T-helper 1 cell treated with Interleukin-12 subunit alpha and Interleukin-12 subunit beta and Interleukin-4 antibody, amounts not matched to agents 30 ng/mL and 1 ng/mL, for 36 hours (primary cell): ENCODE measurements around the gene PLEKHJ1. TPM values are rescaled to one million over a fixed set of nuclear protein-coding genes. Genes with fewer than 3 reads are reported as not detected.

ENCODE experiments used
- intact Hi-C: fragments of 100-400 bp; cut with micrococcal nuclease; formaldehyde crosslinking; loops from one replicate; pipeline ENCODE4 v1.15.1; 2024
- total RNA-seq: library from RNA; stranded (reverse); gene quantifications from 2 replicates; pipeline ENCODE4 v1.2.3, GENCODE V29; 2022

PLEKHJ1 gene
- total RNA-seq, 1 donor from 2014 or later = 65.7 TPM

DNA sequence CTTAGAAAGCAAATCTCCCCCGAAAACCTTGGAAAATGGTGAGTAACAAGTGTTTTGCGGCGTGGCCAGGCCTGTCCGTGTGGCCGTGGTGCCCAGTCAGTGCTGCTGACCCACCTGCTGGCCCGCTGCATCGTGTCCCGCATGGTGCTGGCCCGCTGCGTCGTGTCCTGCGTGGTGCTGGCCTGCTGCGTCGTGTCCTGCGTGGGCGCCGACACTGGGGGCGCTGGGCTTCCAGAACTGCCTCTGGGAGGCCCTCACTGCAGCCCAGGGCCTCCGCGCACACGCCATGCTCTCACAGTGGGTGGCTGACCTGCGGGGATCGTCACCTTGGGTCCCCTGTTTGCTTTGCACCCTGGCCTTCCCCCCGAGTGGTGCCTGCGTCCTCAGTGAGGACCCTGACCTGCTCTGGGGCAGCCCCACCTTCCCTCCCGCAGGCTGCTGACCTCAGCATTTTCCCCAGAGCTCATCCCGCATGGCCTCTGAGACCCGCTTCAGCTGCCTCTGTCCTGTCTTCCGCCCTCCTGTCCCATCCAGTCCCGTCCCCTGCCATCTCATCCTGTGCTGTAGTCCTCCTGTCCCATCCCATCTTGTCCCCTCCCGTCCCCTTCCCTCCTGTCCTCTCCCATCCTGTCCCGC is 10.6 kb downstream of the PLEKHJ1 start:
- intact Hi-C loops = no loop called here

DNA sequence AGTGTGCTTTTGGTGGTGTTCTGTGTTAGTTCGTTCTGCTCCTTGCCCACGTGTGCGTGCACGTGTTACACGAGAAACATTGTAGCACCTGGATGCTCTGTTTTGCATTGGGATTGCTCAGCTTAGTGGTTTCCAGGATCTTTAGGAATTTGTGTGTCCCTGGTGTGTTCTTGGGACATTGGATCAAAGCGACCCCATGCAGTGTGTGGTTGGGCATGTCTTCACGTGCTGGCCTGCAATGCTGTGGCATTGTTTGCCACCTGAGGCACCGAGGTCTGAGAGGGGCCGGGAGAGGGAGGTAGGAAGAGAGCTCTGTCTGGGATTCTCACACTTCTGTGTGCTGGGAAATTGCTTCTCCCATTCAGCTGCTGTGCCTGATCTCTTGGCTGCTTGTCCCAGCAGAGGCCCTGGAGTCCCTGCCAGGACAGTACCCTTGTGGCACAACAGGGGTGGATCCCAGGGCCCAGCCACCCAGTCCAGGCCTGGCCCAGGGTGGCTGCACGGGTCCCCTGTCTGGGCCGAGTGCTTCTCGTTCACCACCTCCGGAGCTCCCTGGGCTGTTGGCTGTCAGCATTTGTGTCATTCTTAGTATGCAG is 11.3 kb downstream of the PLEKHJ1 start:
- intact Hi-C loops = no loop called here

DNA sequence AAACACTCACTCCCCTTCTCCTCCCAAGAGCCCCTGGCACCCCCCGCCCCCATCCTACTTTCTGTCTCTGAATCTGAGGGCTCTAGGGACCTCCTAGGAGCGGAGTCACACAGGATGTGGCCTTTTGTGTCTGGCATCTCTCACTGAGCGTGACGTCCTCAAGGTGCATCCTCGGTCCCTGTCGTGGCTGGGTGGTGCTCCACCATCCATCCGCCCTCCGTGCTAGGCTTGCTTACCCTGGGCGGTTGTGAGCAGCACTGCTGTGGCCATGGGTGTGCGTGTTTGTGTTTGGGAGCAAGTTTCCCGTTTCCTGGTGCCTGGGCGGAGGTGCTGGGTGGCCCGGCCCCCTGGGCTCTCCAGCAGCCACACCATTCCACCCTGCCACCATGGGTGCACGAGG is 12.2 kb downstream of the PLEKHJ1 start:
- intact Hi-C loops = no loop called here

DNA sequence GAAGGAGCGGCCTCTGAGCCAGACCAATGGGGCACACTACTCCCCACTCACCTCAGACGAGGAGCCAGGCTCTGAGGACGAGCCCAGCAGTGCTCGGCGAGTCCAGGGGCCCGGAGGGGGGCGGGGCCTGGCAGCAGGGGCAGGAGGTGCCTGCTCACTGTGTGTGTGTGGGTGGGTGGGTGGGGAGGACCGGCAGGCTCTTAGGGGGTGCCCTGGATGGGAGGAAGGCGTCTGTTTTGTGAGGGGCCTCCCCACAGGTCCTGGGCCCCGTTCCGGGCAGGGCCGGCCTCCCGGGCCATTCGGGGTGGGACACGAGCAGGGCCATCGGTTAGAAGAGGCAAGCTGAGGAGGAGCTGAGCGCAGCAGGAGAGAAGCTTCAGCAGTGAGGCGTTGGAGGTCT is 12.7 kb downstream of the PLEKHJ1 start:
- intact Hi-C loops = no loop called here

DNA sequence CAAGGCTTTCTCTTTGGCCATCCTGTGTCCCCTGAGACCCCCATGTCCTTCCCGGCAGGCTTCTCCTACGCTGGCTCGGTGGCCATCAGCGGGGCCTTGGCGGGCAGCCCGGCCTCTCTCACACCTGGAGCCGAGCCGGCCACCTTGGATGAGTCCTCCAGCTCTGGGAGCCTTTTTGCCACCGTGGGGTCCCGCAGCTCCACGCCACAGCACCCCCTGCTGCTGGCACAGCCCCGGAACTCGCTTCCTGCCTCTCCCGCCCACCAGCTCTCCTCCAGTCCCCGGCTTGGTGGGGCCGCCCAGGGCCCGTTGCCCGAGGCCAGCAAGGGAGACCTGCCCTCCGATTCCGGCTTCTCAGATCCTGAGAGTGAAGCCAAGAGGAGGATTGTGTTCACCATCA is 14.2 kb downstream of the PLEKHJ1 start:
- intact Hi-C loops = no loop called here

DNA sequence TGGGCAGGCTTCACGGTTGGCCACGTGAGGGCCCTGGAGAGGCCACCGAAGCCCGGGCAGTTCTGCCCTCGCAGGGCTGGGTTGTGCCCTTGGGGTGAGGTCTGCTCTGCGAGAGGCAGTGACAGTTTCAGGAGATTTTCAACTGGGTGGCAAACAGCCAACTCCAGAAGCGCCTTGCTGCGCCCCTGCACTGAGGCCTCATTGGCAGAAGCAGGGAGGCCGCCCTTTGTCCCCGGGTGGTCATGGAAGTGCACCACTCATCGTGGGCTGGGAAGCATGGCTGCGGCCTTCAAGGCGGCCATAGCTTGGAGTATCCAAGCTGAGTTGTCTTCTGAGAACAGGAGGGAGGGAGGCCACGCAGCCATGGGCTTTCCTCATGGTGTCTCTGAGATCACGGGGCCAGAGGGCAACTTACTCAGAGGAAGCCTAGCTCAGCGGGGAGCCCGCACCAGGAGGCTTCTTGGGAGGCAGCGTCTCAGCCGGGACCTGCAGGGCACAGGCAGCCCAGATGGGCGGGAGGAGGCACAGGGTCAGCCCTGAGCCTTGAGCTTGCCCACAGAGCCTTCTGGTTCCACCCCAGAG is 14.8 kb downstream of the PLEKHJ1 start:
- intact Hi-C loops = no loop called here

DNA sequence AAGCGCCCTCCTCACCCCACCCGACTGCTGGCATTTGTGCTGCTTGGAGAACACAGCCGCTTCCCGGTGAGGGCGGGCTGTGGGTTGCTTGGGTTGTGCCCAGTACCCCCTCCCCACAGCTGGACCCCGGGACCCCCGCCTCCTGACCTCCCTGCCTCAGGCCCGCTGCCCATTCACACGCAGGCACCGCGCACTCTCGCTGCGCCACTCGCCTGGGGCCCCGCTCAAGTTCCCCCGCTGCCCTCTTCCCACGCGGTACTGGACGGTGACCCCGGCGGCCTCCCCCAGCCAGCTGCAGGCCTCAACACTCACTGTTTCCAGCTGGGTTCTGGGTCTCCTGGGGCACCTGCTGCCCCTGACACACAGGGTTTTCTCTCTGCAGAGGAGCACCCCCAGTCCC is 16.4 kb downstream of the PLEKHJ1 start:
- intact Hi-C loops = no loop called here

DNA sequence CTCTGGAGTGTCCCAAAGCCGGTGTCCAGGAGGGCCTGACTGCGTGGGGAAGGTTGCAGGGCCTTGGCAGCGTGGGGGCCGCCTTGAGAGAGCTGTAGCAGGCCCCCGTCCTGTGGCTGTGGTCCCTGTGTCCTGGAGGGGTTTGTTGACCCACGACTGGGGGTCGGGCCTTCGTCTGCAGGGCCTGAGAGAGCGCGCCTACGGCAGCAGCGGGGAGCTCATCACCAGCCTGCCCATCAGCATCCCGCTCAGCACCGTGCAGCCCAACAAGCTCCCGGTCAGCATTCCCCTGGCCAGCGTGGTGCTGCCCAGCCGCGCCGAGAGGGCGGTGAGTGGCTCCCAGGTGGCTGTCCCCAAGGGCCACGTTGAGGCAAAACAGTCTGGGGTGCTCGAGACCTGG is 18.5 kb downstream of the PLEKHJ1 start:
- intact Hi-C loops = no loop called here

DNA sequence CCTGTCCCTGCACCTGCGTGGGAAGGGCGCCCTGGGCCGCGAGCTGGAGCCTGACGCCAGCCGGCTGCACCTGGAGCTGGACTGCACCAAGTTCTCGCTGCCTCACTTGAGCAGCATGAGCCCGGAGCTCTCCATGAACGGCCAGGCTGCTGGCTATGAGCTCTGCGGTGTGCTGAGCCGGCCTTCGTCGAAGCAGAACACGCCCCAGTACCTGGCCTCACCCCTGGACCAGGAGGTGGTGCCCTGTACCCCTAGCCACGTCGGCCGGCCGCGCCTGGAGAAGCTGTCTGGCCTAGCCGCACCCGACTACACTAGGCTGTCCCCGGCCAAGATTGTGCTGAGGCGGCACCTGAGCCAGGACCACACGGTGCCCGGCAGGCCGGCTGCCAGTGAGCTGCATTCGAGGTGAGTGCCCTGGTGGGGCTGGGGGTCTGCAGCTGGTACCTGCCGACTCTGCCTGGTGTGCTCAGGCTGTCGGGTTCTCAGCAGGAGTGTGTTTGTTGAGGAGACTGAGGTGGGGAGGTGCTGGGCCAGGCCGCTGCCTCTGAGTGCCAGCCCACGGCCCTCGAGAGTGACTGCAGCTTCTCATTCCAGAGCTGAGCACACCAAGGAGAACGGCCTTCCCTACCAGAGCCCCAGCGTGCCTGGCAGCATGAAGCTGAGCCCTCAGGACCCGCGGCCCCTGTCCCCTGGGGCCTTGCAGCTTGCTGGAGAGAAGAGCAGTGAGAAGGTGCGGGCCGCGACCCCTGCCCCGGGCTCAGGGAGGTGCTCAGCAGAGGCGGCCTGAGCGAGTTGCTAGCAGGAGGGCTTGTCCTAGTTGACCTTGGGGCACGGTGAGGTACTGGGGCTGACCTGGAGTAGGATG is 19.5 kb downstream of the PLEKHJ1 start:
- intact Hi-C loops = no loop called here

DNA sequence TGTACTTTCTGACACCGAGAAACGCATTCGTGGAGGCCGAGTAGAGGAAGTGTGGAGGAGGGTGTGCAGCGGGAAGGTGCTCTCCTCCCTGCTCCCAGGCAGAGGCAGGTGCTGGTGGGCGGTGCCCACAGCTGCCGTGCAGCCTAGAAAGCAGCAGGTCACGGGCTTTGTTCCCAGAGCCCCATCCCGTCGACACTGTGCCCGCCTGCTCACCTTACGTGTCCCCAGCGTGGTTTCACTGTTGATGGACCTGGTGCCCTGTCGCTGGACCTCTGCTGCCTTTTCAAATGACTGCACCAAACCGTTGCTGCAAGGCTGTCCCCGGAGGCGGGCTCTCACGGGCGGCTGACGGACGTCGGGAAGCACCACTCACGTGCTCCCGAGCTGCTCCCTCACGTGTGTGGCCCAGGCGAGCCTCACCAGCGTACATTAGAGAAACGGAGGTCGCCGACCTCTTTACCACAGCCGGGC is 20.8 kb downstream of the PLEKHJ1 start:
- intact Hi-C loops = no loop called here

DNA sequence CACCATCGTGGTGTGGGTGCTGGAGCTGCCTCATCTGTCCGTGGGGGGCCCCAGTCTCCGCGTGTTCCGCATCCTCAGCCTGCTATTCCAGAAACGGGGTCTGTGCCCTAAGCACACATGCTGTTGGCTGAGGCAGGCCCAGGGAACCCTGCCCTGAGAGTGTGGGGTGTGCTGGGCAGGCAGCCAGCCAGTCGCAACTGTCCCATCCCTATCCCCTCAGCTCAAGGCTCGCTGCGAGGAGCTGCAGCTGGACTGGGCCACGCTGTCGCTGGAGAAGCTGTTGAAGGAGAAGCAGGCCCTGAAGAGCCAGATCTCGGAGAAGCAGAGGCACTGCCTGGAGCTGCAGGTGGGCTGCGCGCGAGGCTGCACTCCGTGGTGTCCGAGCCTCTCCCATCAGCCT is 21.9 kb downstream of the PLEKHJ1 start:
- intact Hi-C loops = no loop called here

DNA sequence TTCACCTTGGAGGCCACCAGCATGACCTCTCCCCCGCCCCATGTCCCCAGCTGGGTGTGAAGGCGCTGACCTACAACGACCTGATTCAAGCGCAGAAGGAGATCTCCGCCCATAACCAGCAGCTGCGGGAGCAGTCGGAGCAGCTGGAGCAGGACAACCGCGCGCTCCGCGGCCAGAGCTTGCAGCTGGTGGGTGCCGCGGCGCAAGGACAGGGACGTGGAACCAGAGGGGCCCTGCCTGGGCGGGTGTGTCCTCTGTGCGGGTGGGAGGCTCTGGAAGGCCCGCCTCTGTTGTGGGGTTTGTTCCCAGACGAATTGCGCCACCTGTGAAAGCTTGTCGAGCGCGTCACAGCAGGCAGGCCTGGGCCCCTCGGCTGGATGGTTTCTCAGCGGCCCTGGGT is 22.3 kb downstream of the PLEKHJ1 start:
- intact Hi-C loops = no loop called here

DNA sequence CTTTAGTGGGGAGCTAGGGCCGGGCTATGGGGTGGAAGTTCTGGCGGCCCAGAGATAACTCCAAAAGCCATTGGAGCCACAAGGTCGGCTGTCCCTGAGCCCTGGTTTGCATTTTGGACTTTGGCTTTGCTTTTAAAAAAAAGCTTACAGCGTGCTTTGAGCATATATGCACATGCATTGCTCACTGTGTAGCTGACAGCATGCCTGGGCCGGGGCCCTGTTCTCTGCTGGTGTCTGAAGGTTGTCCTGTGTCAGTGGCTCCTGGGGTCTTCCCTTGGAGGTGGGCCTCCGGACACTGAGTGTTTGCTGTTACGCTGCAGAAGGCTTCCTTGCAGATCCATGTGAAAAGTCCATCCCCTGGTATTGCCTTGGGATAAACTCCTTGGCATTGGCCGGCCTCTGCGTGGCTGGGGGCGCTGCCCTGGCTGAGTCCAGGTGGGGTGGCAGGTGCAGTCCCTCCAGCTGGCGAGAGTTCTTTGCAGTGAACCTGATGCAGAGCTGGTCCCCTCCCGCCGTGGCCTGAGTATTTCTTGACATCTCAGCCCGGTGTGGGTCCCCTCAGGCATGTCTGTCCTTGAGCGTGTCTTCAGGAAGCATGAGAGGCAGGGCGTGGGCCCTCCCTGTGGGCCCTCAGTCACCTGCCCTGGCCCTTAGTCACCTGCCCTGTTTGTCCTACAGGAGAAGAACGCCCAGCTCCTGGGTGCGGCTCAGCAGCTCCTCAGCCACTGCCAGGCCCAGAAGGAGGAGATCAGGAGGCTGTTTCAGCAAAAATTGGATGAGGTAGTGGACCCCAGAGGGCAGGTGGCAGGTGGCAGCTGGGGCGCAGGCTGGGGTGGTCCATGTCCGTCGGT is 23.0 kb downstream of the PLEKHJ1 start:
- intact Hi-C loops = no loop called here

DNA sequence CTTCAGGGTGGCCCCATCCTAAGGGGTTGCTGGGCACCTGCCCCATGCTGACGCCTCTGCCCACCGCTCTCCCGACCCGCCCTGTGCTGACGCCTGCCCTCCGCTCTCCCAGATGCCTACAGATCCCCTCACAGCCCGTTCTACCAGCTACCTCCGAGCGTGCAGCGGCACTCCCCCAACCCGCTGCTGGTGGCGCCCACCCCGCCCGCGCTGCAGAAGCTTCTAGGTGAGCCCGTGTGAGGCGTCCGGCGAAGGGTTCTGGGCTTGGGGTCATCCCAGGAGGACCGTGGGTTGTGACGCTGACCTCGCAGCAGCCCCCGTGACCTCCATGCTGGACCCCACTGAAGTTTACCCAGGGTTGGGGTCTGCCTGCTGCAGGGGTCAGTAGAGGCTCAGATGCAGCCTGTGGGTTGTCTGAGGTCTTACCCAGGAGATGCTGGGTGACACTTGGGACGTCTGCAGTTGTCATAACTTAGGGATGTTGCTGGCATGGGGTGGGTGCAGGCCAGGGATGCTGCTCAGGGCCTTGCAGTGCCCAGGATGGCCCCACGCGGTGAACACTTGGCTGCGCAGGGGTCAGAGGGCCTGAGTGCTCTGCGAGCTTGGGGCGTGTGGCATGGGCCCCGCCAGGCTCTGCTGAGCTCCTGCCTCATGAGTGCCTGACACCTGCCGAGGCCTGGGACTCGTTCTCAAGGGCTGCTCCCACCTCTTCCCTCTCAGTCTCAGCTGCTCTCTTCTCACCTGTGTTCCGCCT is 25.0 kb downstream of the PLEKHJ1 start:
- intact Hi-C loops = no loop called here

DNA sequence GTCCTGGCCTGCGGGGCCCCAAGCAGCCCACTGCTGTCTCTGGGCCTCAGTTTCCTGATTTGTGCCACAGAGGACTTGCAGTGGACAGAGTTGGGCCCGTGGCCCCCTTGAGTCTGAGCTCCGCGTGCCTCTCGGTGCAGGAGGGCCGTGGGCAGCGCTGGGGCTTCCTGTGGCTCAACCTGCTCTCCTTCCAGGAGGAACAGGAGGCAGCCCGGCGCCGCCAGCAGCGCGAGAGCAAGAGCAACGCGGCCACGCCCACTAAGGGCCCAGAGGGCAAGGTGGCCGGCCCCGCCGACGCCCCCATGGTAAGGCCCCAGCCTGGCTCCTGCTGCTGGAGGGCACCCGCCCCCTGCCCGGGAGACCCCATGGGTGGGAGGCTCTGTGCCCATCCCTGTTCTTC is 25.9 kb downstream of the PLEKHJ1 start:
- intact Hi-C loops = no loop called here

DNA sequence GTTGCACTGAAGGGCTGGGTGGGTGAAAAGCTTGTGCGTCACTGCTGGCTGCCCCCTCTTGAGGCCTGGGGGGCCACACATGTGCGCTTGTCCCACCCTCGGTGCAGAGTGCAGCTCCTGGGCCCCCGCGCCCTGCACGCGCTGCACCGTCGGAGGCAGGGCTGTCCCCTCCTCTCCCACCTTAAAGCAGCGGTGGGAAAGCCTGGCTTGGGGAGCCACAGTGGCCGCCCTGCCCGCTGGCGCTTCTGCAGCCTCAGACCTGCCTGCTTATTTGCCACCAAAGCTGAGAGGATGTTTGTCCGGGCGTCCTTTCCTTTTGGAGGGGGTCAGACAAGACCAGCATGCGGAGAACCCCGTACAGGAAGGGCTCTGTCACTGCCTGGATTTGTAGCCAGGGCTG is 26.7 kb downstream of the PLEKHJ1 start:
- intact Hi-C loops = no loop called here

DNA sequence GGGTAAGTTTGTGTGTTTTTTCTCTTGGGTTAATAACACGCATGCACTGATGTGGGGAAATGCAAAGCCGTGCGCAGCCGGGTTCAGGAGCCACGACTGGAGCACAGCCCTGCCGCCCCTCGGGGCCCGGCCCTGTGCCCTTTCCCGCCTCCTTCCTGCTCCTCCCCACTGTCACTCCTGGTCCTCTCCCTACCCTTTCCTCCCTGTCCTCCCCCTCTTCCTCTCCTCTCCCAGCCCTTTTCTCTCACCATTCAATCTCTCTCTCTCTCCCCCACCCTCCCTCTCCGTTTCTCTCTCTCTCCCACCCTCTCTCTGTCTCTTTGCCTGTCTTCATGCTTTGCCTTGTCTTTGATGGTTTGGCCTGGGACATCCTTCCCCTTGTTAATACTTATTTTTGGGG is 27.2 kb downstream of the PLEKHJ1 start:
- intact Hi-C loops = no loop called here

DNA sequence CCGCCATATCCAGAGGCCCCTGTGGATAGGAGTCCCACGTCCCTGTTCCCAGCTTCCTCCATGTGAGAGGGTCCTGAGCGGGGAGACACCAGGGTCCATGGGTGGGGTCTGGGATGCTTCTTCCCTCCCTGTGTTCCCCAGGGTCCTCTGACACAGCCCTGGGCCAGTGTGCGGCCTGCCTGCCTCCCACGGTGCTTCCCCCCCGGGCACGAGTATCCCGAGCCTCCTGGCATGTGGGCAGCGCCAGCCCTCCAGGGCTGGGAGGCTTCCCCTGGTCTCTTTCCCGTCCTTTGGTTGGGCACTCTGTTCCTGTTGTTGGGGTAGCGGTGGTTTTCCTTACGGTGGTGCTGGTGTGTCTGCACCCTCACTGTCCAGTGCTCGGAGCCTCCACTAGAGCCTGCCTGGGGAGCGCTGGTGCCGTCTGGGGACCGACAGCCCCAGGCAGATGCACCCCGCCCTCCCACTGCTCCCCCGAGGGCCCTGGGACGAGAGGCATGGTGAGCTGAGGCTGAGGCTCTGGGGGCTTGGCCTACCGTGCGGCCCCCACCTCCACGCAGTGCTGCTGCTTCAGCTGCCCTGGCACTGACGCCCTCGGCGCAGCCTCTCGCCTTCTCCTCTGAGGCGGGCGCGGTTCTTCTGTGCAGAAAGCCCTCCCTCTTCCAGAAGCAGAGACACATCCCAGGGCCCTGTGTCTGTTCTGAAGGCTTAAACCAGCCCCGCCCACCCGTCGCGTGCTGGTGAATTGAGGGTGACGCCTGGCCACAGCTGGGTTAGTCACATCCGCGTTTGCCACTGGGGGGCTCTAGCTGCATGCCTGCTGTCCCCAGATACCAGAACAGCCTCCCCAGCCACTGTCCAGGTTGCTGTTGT is 27.9 kb downstream of the PLEKHJ1 start:
- intact Hi-C loops = no loop called here

DNA sequence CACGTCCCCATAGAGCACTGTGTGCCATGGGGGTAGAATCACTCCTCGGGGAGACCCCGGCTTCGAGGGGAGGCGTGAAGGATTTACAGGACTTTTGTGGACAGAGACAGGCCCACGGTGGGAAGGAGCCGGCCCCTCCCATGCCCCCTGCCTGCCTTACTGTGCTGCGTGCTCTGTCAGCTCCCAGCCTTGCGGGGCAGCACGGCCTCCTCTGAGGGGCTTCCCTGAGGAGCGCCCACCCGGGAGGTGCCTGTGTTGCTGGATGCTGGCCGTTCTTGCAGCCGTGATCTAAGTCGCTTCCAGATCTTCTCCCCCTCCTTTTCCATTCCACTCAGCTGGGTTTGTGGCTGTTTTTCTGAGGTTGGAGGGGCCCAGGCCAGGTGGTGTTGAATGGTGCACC is 29.1 kb downstream of the PLEKHJ1 start:
- intact Hi-C loops = no loop called here

DNA sequence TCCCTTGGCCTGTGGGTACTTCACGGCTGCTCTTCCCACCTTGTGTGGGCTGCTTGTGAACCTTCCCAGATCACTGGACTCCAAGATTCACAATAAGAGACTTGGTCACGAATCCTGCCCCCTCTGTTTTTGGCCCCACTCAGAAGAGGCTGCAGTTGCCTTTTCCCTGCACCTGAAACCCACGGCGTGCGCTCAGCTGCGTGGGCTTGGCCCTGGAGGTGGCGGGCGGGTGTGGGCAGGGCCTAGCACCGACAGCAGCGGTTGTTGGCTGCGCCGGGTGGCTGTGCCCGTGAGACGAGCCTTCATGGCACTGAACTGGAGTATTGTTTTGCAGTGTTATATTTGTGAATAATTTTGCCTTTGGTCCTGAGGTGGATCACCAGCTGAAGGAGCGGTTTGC is 33.8 kb downstream of the PLEKHJ1 start:
- intact Hi-C loops = no loop called here
